GM19240 (cell line): ENCODE measurements around the gene ZCCHC8.
"Not testable (repeated sequence)": the region's sequence is repeated elsewhere in the genome, so short reads cannot be mapped to it uniquely, and the experiment has no call there.

Source experiments
- DNase-seq: peaks from one replicate; pipeline ENCODE4 v3.0.0; 2011; ENCODE audit warnings: low spot score; ENCODE audit not compliant: insufficient read length

Gene ZCCHC8

DNA sequence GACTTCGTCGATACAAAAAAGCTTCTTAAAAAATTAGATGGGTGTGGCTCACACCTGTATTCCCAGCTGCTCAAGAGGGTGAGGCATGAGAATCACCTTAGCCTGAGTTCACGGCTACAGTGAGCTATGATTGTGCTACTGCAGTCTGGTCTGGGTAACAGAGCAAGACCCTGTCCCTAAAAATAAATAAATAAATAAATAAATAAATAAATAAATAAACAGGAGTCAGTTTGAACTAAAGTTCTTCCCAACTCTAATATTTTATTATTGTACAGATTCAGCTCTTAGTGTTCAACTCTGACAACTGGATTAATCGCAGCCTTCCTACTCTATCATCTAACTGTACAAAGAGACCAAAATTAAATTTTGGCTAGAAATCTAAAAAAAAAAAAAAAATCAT is 65.5 kb downstream of the ZCCHC8 start:
- DNase-seq = no peak

DNA sequence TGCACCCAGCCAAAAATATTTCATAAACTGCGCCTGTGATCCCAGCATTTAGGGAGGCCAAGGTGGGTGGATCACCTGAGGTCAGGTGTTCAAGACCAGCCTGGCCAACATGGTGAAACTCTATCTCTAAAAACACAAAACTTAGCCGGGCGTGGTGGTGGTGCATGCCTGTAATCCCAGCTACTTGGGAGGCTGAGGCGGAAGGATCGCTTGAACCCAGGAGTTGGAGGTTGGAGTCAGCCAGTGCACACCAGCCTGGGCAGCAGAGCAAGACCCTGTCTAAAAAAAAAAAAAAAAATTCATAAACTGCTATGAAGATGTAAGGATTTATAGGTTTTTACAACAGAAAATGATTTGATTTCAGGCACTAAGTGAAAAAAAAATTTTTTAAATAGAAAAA is 71.7 kb downstream of the ZCCHC8 start:
- not testable (repeated sequence) for DNase-seq

DNA sequence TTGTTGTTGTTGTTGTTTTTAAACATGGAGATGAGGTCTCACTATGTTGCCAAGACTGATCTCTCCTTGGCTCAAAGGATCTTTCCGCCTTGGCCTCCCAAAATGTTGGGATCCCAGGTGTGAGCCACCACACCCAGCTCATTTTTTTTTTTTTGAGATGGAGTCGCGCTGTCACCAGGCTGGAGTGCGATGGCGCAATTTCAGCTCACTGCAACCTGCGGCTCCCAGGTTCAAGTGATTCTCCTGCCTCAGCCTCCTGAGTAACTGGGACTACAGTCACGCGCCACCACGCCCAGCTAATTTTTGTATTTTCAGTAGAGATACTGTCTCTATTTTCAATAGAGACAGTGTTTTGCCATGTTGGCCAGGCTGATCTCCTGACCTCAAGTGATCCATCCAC is 73.3 kb downstream of the ZCCHC8 start:
- DNase-seq = no peak

DNA sequence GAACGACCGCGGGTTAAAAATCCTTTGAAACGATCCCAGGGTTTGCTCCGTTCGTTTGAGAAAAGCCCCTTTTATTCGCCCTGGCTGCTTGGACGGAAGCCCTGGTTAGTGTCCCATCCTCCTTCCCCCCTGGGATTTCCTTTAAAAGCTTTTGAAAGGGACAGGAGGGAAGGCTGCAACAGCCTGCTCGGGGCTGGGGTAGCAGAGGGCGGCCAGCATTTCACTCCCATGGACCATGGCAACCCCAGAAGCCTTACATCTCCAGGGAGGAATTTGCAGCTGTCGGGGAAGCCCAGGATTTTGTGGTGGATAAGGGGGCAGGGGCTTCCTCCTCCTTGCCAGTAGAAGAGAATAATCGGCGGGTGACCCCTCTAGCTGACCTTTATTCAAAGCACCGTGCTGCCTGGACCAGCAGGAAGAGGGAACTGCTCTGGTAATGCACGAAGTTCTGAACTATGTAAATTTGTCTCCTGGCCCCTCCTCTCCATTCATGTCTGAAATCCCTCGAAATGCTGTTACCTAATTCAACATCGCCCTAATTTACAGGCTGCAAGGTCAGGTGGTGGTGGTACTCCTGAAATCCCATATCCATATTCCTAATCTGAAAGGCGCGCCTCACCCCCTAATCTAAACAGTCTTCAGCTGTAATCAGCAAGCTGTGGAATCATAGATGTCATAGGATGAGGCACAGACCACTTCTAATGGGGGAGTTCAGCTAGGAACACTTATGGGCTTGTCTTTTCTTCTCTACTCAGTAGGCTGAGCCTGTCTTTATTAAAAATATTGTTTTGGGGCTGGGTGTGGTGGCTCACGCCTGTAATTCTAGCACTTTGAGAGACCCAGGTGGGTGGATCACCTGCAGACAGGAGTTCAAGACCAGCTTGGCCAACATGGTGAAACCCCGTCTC is 77.2 kb downstream of the ZCCHC8 start:
- no peak for DNase-seq

DNA sequence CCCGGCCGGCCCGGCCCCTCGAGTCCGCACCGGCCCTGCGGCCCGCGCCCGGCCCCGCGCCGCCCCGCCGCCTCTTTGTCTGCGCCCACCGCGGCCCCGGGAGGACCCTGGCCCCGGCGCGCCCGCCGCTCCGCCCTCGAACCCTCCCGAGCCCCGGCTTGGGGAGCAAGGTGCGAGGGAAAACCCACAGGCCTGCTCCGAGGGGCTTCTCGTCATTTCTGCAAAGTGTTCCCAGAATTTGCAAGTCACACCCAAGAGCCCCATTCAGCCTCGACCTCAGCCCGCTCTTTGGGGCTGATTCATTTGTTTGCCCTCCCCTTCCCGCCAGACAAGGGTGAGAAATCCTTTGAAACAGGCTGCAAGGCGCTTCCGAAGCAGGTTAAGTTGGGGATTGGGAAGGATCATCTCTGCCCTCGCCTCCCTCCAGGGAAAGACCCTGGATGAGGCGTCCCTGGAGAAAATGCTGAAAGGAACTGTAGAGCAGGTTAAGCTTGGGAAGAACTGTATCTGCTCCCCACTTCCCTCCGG is 77.9 kb downstream of the ZCCHC8 start:
- no peak for DNase-seq

DNA sequence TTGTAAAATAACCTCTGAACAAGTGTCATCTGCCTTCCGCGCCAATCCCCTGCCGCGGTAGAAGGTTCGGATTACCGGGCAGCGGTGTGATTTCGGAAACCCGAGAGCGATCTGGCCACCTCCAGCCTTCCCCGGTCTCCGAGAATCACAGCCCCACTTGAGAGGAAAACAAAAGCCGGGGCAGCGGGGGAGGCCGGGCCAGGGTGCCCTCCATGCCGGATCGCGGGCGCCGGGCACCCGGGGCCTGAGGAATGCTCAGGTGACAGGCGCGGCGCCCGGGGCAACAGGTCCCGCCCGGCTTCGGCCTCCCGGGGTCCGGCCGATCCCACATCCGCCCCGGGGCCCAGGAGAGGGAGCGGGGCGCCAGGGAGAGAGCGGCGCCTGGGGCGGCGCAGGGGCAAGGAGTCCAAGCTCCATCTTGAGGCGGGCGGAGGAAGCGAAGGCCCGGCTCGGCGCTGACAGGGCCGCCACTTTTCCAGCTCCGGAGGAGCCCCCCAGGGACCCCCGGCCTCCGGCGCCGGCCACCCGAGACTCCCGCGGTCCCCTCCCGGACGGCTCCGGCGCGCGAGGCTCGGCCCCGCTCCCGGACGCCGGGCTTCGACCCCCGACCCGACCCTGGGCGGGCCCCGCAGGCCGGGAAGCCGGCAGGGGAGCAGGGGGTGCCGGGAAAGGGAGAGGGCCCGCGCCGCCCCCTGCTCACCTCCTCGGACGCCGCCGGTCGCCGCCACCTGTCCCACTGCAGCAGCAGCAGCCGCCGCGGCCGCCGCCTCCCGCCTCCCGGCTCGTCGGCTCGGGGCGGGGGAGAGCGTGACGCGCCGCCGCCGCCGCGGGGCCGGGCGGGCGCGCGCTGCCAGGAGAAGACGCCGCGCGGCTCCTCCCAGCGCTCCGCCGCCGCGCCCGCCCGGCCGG is 78.7 kb downstream of the ZCCHC8 start, which contains the start of gene CLIP1:
TSS of gene CLIP1 (minus strand) at position 849 of the 909 bp plus-strand sequence. CDS start 42,217 bp downstream, outside the sequence.
- DNase-seq = no peak
